ENCODE results near the gene GALNT16. TPM values are rescaled to one million over a fixed set of nuclear protein-coding genes. Genes with fewer than 3 reads are reported as not detected.

GALNT16 gene
- total RNA-seq, 2 experiments from 2014 or later: 0.09 TPM; not detected in 1

DNA sequence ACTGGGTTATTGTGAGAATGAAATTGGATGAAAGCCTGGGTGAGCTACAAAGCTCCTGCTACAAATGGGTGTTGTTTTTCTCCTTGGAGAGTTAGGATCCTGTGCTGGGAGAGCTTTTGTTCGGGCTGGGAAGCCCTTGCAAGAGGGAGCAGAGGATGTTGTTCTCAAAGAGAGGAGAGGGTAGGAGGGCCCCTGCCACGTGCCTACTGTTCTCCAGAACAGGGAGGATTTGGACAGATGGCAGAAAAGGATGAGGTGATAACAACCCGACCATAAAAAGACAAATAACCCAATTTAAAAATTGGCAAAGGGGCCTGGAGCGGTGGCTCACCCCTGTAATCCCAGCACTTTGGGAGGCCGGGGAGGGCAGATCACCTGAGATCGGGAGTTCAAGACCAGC is 68.8 kb downstream of the GALNT16 start:
- Histone ChIP-seq H3K27ac (ENCODE audit: low read depth, low read length, poor library complexity, severe bottlenecking) (no peak overlapping the region), H3K4me1 (ENCODE audit: insufficient read depth, low read length, poor library complexity, severe bottlenecking) (no peaks in the 10 kb centered on the region), H3K9me2 (ENCODE audit: insufficient read depth, low read length) (no peaks in the 10 kb centered on the region), H4K20me1 (ENCODE audit: insufficient read depth, low read length) (no peaks in the 10 kb centered on the region), H3K4me3 (ENCODE audit: low read depth, low read length, poor library complexity, severe bottlenecking) (no peak overlapping the region), H2AFZ (ENCODE audit: low read length) (no peak overlapping the region), H3K36me3 (ENCODE audit: insufficient read depth, low read length) (no peaks in the 10 kb centered on the region), H3K4me2 (ENCODE audit: low read length) (no peak overlapping the region), H3K79me2 (ENCODE audit: insufficient read depth, low read depth, low read length) (no peaks in the 10 kb centered on the region), H3K9me3 (ENCODE audit: low read length) (no peaks in the 10 kb centered on the region)
- no peak for TF ChIP-seq EZH2phosphoT487 (IDR thresholded peaks at IDR 0.05; ENCODE audit: borderline replicate concordance, low read depth, low read length)
- TF ChIP-seq, protein P1, sequence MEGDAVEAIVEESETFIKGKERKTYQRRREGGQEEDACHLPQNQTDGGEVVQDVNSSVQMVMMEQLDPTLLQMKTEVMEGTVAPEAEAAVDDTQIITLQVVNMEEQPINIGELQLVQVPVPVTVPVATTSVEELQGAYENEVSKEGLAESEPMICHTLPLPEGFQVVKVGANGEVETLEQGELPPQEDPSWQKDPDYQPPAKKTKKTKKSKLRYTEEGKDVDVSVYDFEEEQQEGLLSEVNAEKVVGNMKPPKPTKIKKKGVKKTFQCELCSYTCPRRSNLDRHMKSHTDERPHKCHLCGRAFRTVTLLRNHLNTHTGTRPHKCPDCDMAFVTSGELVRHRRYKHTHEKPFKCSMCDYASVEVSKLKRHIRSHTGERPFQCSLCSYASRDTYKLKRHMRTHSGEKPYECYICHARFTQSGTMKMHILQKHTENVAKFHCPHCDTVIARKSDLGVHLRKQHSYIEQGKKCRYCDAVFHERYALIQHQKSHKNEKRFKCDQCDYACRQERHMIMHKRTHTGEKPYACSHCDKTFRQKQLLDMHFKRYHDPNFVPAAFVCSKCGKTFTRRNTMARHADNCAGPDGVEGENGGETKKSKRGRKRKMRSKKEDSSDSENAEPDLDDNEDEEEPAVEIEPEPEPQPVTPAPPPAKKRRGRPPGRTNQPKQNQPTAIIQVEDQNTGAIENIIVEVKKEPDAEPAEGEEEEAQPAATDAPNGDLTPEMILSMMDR (conservative IDR thresholded peaks at IDR 0.05; ENCODE audit: low read length): no peak
- intact Hi-C loops (cut with micrococcal nuclease; ENCODE audit: unreplicated experiment): no loop called here
- CTCF ChIA-PET (ENCODE audit: unreplicated experiment): no interaction called here
- POLR2A ChIA-PET: no interaction called here
- no peak for DNase-seq (ENCODE audit: low spot score)
- no TSS peak for BruUV-seq (replicated peaks)

DNA sequence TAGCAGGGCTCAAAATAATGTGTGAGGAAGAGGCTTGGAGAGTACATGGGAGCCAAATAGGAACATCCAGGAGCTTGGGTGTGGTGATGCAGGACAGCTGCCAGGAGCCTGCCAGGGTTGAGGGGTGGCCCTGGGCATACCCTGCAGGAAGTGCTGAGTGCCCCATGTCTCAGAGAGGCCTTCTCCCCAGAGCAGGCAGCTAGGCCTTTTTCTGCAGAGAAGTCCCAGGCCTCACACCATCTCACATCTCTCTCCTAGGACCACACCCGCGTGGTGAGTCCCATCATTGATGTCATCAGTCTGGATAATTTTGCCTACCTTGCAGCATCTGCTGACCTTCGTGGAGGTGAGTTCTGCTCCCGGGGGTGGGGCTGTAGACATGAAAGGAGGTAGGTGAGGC is 71.2 kb downstream of the GALNT16 start:
- Histone ChIP-seq H3K27ac (ENCODE audit: low read depth, low read length, poor library complexity, severe bottlenecking) (no peak overlapping the region), H3K9me3 (ENCODE audit: low read length) (no peaks in the 10 kb centered on the region), H3K4me1 (ENCODE audit: insufficient read depth, low read length, poor library complexity, severe bottlenecking) (peaks cover 2% of the 10 kb centered on the region), H4K20me1 (ENCODE audit: insufficient read depth, low read length) (no peaks in the 10 kb centered on the region), H3K79me2 (ENCODE audit: insufficient read depth, low read depth, low read length) (no peaks in the 10 kb centered on the region), H3K9me2 (ENCODE audit: insufficient read depth, low read length) (no peaks in the 10 kb centered on the region), H3K4me2 (ENCODE audit: low read length) (no peak overlapping the region), H2AFZ (ENCODE audit: low read length) (no peak overlapping the region), H3K4me3 (ENCODE audit: low read depth, low read length, poor library complexity, severe bottlenecking) (no peak overlapping the region), H3K36me3 (ENCODE audit: insufficient read depth, low read length) (no peaks in the 10 kb centered on the region)
- CTCF ChIA-PET (ENCODE audit: unreplicated experiment): no interaction called here
- no peak for DNase-seq (ENCODE audit: low spot score)
- no TSS peak for BruUV-seq (replicated peaks)
- intact Hi-C loops (cut with micrococcal nuclease; ENCODE audit: unreplicated experiment): no loop called here
- POLR2A ChIA-PET: interaction anchor here (0.7 kb wide), 1 partner anchor 28 kb away, joined by 3 read pairs; no protein-coding TSS in a partner anchor
- no peak for TF ChIP-seq EZH2phosphoT487 (IDR thresholded peaks at IDR 0.05; ENCODE audit: borderline replicate concordance, low read depth, low read length)
- TF ChIP-seq, protein P1 (conservative IDR thresholded peaks at IDR 0.05; ENCODE audit: low read length): no peak

DNA sequence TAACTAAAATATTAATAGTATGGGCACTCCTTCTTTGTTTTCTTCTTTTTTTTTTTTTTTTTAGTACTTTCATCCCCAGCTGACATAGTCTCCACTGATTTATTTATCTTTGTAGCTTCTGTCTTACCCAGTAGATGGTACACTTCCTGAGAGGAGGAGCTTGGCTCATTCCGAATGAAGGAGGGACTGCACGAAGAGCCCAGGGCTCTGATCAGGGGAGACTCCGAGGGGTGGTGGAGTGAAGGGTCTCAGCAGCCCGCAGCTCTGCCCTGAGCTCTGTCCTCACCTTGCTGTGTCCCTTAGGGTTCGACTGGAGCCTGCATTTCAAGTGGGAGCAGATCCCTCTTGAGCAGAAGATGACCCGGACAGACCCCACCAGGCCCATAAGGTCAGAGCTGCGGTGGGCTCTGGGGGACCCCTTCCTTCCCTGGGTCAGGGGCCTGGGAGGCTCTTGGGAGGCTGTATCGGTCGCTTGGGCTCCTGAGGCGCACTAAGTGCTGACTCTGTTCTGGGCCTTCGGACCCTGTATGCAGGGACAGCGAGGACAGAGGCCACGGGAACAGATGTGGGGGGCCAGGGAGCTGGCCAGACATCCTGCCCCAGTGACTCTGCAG is 72.9 kb downstream of the GALNT16 start:
- H3K4me1 ChIP-seq (ENCODE audit: insufficient read depth, low read length, poor library complexity, severe bottlenecking): peaks cover 12% of the 10 kb centered on the region
- H3K36me3 ChIP-seq (ENCODE audit: insufficient read depth, low read length): no peaks in the 10 kb centered on the region
- no peaks in the 10 kb centered on the region for H4K20me1 ChIP-seq (ENCODE audit: insufficient read depth, low read length)
- ChIA-PET CTCF (ENCODE audit: unreplicated experiment) (no interaction called here), POLR2A (interaction anchor here (0.6 to 0.9 kb wide), 5 partner anchors 29 to 820 kb away, joined by 3 to 5 read pairs (median 3); no protein-coding TSS in a partner anchor)
- no TSS peak for BruUV-seq (replicated peaks)
- H3K4me3 ChIP-seq (ENCODE audit: low read depth, low read length, poor library complexity, severe bottlenecking): no peak overlapping the region
- H3K9me3 ChIP-seq (ENCODE audit: low read length): no peaks in the 10 kb centered on the region
- no peak overlapping the region for H3K4me2 ChIP-seq (ENCODE audit: low read length)
- no peak overlapping the region for H2AFZ ChIP-seq (ENCODE audit: low read length)
- DNase-seq (ENCODE audit: low spot score): no peak
- no peaks in the 10 kb centered on the region for H3K79me2 ChIP-seq (ENCODE audit: insufficient read depth, low read depth, low read length)
- intact Hi-C loops (cut with micrococcal nuclease; ENCODE audit: unreplicated experiment): no loop called here
- no peak overlapping the region for H3K27ac ChIP-seq (ENCODE audit: low read depth, low read length, poor library complexity, severe bottlenecking)
- no peak for TF ChIP-seq EZH2phosphoT487 (IDR thresholded peaks at IDR 0.05; ENCODE audit: borderline replicate concordance, low read depth, low read length)
- TF ChIP-seq, protein P1 (conservative IDR thresholded peaks at IDR 0.05; ENCODE audit: low read length): no peak
- H3K9me2 ChIP-seq (ENCODE audit: insufficient read depth, low read length): no peaks in the 10 kb centered on the region

All from OCI-LY7 (cell line).